Measurements from ENCODE around the gene PREX1. TPM values are rescaled to one million over a fixed set of nuclear protein-coding genes. Genes with fewer than 3 reads are reported as not detected.

PREX1 gene
- total RNA-seq, 3 donors from 2014 or later, result 9.9 to 14.1 (median 13.5) TPM

DNA sequence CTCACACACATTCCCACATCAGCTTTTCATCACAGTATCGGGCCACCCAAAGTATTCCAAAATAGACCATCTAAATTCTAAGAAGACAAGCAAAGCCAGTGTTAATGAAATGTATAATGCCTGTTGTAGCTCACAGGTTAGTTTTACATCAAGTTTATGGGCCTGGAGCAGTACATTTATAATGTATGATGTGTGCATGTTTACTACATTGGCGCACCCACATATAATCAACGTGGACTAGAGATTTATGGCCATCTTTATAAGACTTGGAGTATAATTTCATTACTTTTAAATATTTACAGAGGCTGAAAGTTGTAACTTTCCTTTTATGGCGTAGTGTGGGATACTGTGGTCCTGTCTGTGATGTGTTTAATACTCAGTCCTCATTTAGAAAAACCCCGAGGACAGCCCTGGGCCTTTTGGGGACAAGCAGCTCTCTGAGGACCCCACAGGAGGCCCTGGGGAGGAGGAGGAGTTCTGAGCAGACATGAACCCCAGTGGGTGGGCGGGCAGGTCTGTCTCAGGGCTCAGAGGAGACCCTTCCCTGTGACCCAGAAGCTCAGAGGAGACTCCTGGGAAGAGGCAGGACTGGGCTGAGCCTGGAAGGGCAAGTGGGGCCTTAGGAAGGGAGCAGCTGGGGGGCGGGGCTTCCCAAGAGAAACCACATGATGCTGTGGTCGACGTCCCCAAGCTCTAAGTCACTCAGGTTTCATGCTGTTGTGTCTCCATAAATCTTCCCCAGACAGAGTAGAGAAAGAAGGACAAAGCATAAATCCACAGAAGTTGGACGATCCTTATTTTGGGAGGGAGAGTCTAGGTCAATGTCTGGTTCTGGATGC is 232.1 kb downstream of the PREX1 start:
- intact Hi-C loops (cut with DNase I, micrococcal nuclease), result no loop called here
- ATAC-seq, result peak; percentile 83

DNA sequence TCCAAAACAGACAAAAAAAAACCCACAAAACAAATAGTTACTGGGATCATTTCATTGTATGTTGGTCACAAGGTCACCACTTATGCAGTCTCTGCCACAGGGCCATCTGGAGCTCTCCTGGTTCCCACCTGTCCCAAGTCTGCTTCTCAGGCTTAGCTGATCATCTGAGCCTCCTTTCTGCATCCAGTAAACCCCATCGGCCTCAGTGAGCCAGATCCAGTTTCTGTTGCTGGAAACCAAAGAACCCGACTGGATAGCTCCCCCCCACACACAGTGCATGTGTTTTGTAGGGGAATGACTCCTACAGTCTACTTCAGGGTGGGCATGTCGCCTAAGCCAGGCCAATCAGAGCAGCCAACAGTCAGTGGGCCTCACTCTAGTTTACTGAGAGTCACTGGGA is 233.3 kb downstream of the PREX1 start:
- ATAC-seq, result no peak
- DNase-seq, result no peak
- H3K9me3 ChIP-seq, result no peaks in the 10 kb centered on the region
- peaks cover 7% of the 10 kb centered on the region for H3K4me1 ChIP-seq (ENCODE audit: low read depth)
- no peaks in the 10 kb centered on the region for H3K36me3 ChIP-seq (ENCODE audit: low read depth)
- TF ChIP-seq, protein P1, sequence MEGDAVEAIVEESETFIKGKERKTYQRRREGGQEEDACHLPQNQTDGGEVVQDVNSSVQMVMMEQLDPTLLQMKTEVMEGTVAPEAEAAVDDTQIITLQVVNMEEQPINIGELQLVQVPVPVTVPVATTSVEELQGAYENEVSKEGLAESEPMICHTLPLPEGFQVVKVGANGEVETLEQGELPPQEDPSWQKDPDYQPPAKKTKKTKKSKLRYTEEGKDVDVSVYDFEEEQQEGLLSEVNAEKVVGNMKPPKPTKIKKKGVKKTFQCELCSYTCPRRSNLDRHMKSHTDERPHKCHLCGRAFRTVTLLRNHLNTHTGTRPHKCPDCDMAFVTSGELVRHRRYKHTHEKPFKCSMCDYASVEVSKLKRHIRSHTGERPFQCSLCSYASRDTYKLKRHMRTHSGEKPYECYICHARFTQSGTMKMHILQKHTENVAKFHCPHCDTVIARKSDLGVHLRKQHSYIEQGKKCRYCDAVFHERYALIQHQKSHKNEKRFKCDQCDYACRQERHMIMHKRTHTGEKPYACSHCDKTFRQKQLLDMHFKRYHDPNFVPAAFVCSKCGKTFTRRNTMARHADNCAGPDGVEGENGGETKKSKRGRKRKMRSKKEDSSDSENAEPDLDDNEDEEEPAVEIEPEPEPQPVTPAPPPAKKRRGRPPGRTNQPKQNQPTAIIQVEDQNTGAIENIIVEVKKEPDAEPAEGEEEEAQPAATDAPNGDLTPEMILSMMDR (IDR thresholded peaks at IDR 0.05), result no peak
- intact Hi-C loops (cut with DNase I, micrococcal nuclease), result no loop called here
- no peak overlapping the region for H3K4me3 ChIP-seq

More for the DNA sequence above, 232.1 kb downstream of the PREX1 start:
- TF ChIP-seq, protein P1 (IDR thresholded peaks at IDR 0.05), result no peak
- Histone ChIP-seq H3K9me3 (no peaks in the 10 kb centered on the region), H3K36me3 (ENCODE audit: low read depth) (no peaks in the 10 kb centered on the region), H3K4me3 (no peak overlapping the region), H3K4me1 (ENCODE audit: low read depth) (peaks cover 7% of the 10 kb centered on the region)
- DNase-seq, result peak in 2 of 3 donors; percentile 44 to 51

- no peak for DNase-seq
- TF ChIP-seq, protein P1 (IDR thresholded peaks at IDR 0.05), result no peak
- Histone ChIP-seq H3K9me3 (no peaks in the 10 kb centered on the region), H3K4me1 (ENCODE audit: low read depth) (peaks cover 8% of the 10 kb centered on the region), H3K36me3 (ENCODE audit: low read depth) (no peaks in the 10 kb centered on the region), H3K4me3 (no peak overlapping the region)
- intact Hi-C loops (cut with DNase I, micrococcal nuclease), result no loop called here
- ATAC-seq, result no peak
Measured at GRCh38 chr20:48592107-48592940, 235.5 kb downstream of the PREX1 start.

- TF ChIP-seq, protein P1 (IDR thresholded peaks at IDR 0.05), result no peak
- intact Hi-C loops (cut with DNase I, micrococcal nuclease), result no loop called here
- DNase-seq (peak in 2 of 3 donors; percentile 46 to 80), ATAC-seq (peak; percentile 49)
- H3K36me3 ChIP-seq (ENCODE audit: low read depth), result no peaks in the 10 kb centered on the region
- H3K4me1 ChIP-seq (ENCODE audit: low read depth), result peaks cover 15% of the 10 kb centered on the region
- H3K4me3 ChIP-seq, result no peak overlapping the region
- H3K9me3 ChIP-seq, result no peaks in the 10 kb centered on the region
Measured at GRCh38 chr20:48586730-48587129, 241.1 kb downstream of the PREX1 start.

DNA sequence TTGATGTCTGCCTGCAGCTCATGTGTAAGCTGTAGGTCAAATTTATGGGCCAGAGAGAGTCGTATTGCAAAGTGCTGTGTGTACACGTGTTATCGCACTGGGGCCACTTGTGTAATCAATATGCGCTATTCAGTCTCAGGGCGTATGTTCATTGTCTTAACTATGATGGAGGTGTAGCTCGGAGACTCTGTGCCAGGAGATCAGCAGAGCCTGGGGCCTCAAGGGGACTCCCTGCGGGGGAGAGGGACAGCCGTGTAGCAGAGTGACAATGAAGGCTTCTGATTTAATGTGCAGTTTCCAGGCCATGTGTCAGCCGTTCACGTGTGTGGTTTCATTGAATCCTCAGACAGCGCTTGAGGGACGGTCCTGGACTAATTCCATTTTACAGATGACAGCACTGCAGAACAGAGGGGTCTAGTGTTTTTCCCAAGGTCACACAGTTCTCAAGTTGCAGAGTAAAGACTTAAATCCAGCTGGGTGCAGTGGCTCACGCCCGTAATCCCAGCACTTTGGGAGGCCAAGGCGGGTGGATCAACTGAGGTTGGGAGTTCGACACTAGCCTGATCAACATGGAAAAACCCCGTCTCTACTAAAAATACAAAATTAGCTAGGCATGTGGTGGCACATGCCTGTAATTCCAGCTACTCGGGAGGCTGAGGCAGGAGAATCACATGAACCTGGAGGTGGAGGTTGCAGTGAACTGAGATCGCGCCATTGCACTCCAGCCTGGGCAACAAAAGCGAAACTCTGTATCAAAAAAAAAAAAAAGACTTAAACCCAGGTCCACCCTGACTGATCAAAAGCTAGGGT is 242.5 kb downstream of the PREX1 start:
- peak in 1 of 3 donors; percentile 58 for DNase-seq

More for the DNA sequence above, 242.5 kb downstream of the PREX1 start:
- peaks cover 15% of the 10 kb centered on the region for H3K4me1 ChIP-seq (ENCODE audit: low read depth)
- peak; percentile 89 for ATAC-seq
- no peaks in the 10 kb centered on the region for H3K36me3 ChIP-seq (ENCODE audit: low read depth)
- H3K9me3 ChIP-seq, result no peaks in the 10 kb centered on the region
- intact Hi-C loops (cut with DNase I, micrococcal nuclease), result no loop called here
- no peak overlapping the region for H3K4me3 ChIP-seq
- TF ChIP-seq, protein P1 (IDR thresholded peaks at IDR 0.05), result no peak

All from mucosa of descending colon (tissue), 3 donors.